HG03025 (cell line): ENCODE measurements around the gene KIF18A.
A peak's percentile ranks its signal among the peaks of the same experiment; 100 is the strongest.
"Not testable (repeated sequence)": the region's sequence is repeated elsewhere in the genome, so short reads cannot be mapped to it uniquely, and the experiment has no call there.

ENCODE experiments used
- ATAC-seq: cut with Tn5 transposase; IDR thresholded peaks from one replicate; pipeline ENCODE4 v1.9.1; 2021; ENCODE audit warnings: mild to moderate bottlenecking, moderate library complexity; ENCODE audit not compliant: unreplicated experiment, low FRiP score

The KIF18A gene

GRCh38 chr11:28107750-28108618, at the start of gene KIF18A, which contains the start of gene METTL15:
KIF18A (minus strand) TSS chr11:28108156; CDS start chr11:28097947, 10,209 bp downstream.
METTL15 (plus strand) TSS chr11:28108388; CDS start chr11:28113335, 4,947 bp downstream.
- ATAC-seq = peak; percentile 97

GRCh38 chr11:28153586-28153985, 45.6 kb upstream of the KIF18A start:
- no peak for ATAC-seq

- no peak for ATAC-seq
Measured at GRCh38 chr11:28152743-28153142, 44.8 kb upstream of the KIF18A start.

- no peak for ATAC-seq
Measured at GRCh38 chr11:28146123-28146751, 38.3 kb upstream of the KIF18A start.

GRCh38 chr11:28144808-28145207, 36.9 kb upstream of the KIF18A start:
- ATAC-seq = no peak

GRCh38 chr11:28142724-28143123, 34.8 kb upstream of the KIF18A start:
- ATAC-seq = no peak

- ATAC-seq = no peak
Measured at GRCh38 chr11:28140689-28141455, 32.9 kb upstream of the KIF18A start.

GRCh38 chr11:28139841-28140415, 32.0 kb upstream of the KIF18A start:
- no peak for ATAC-seq

- ATAC-seq = no peak
Measured at GRCh38 chr11:28137832-28138231, 29.9 kb upstream of the KIF18A start.

GRCh38 chr11:28137366-28137765, 29.4 kb upstream of the KIF18A start:
- ATAC-seq = no peak

- not testable (repeated sequence) for ATAC-seq
Measured at GRCh38 chr11:28136157-28136556, 28.2 kb upstream of the KIF18A start.

- ATAC-seq = no peak
Measured at GRCh38 chr11:28133146-28133545, 25.2 kb upstream of the KIF18A start.

GRCh38 chr11:28132548-28132947, 24.6 kb upstream of the KIF18A start:
- ATAC-seq = no peak

GRCh38 chr11:28123151-28123581, 15.2 kb upstream of the KIF18A start:
- ATAC-seq = no peak

GRCh38 chr11:28117712-28118111, 9.8 kb upstream of the KIF18A start:
- ATAC-seq = no peak

GRCh38 chr11:28114731-28115130, 6.8 kb upstream of the KIF18A start:
- ATAC-seq = no peak

GRCh38 chr11:28114116-28114515, 6.2 kb upstream of the KIF18A start:
- ATAC-seq = no peak

GRCh38 chr11:28110821-28111200, 2.9 kb upstream of the KIF18A start:
- no peak for ATAC-seq

- ATAC-seq = peak; percentile 38
Measured at GRCh38 chr11:28110108-28110820, 2.3 kb upstream of the KIF18A start.

- no peak for ATAC-seq
Measured at GRCh38 chr11:28108958-28109357, 1.0 kb upstream of the KIF18A start.
